Cardiac septum (tissue), 1 donor: ENCODE data around the gene TMEM140. TPM values are rescaled to one million over a fixed set of nuclear protein-coding genes. Genes with fewer than 3 reads are reported as not detected.
"Not testable (repeated sequence)": the region's sequence is repeated elsewhere in the genome, so short reads cannot be mapped to it uniquely, and the experiment has no call there.

Experiments used
- DNase-seq: peaks from one replicate; pipeline ENCODE4 v3.0.0-alpha.2; 2020; ENCODE audit warnings: low spot score
- intact Hi-C: fragments of 100-400 bp; cut with DNase I; formaldehyde crosslinking; loops from one replicate; pipeline ENCODE4 v1.14.0; 2022
- long read RNA-seq: library from polyadenylated mRNA; unstranded; transcript quantifications from one replicate; pipeline ENCODE4 v2.0.0, GENCODE V29; 2021
- total RNA-seq: library from RNA; stranded (reverse); fragmentation: NEBNext Ultra II Directional; extraction: Animal tissue kit (Norgen Biotek cat#: 25700); gene quantifications from one replicate; pipeline ENCODE4 v1.2.1, GENCODE V29; 2021
- donor health status: DM: no; HTN: no; CAD: no.

Gene TMEM140
- 15.2 TPM for total RNA-seq
- long read RNA-seq, transcript TMEM140-201 (2 exons, 1,997 nt), result major isoform, 24 of 30 reads
- long read RNA-seq, partial matches to known transcripts, result 0 of 30 reads
- long read RNA-seq, other reads (novel, unspliced or antisense), result 6 of 30 reads

GRCh38 chr7:135147899-135148721 is at the start of gene TMEM140:
Gene TMEM140, plus strand, starts transcription at chr7:135148072. Its CDS starts 16,370 bp downstream, at chr7:135164442.
- intact Hi-C loops, result loop anchor here (1.0 to 5.0 kb wide), 3 partner anchors 13 to 161 kb away; partner anchors contain the start of genes AGBL3 and CYREN
- DNase-seq, result no peak

GRCh38 chr7:135098391-135098790 is 49.5 kb upstream of the TMEM140 start:
- intact Hi-C loops, result no loop called here
- no peak for DNase-seq

GRCh38 chr7:135100856-135101255 is 47.0 kb upstream of the TMEM140 start:
- no peak for DNase-seq

GRCh38 chr7:135102372-135102771 is 45.5 kb upstream of the TMEM140 start:
- DNase-seq, result no peak
- intact Hi-C loops, result no loop called here

More at GRCh38 chr7:135100856-135101255, 47.0 kb upstream of the TMEM140 start:
- intact Hi-C loops, result no loop called here

- intact Hi-C loops, result no loop called here
- no peak for DNase-seq
Observed at GRCh38 chr7:135109562-135109961, 38.3 kb upstream of the TMEM140 start.

GRCh38 chr7:135109976-135110375 is 37.9 kb upstream of the TMEM140 start:
- DNase-seq, result no peak
- intact Hi-C loops, result no loop called here

- intact Hi-C loops, result no loop called here
- no peak for DNase-seq
Observed at GRCh38 chr7:135111379-135111778, 36.5 kb upstream of the TMEM140 start.

- intact Hi-C loops, result no loop called here
- DNase-seq, result no peak
Observed at GRCh38 chr7:135114622-135115021, 33.2 kb upstream of the TMEM140 start.

- no peak for DNase-seq
- intact Hi-C loops, result no loop called here
Observed at GRCh38 chr7:135117096-135117495, 30.8 kb upstream of the TMEM140 start.

- intact Hi-C loops, result no loop called here
- DNase-seq, result no peak
Observed at GRCh38 chr7:135121868-135122267, 26.0 kb upstream of the TMEM140 start.

- DNase-seq, intact Hi-C loops: not testable (repeated sequence)
Observed at GRCh38 chr7:135124631-135125030, 23.2 kb upstream of the TMEM140 start.

- intact Hi-C loops, result no loop called here
- no peak for DNase-seq
Observed at GRCh38 chr7:135128931-135129330, 18.9 kb upstream of the TMEM140 start.

- intact Hi-C loops, result no loop called here
- DNase-seq, result no peak
Observed at GRCh38 chr7:135129579-135129978, 18.3 kb upstream of the TMEM140 start.

GRCh38 chr7:135143885-135144668 is 3.8 kb upstream of the TMEM140 start:
- no peak for DNase-seq
- intact Hi-C loops, result no loop called here

GRCh38 chr7:135147341-135147898 is 452 bp upstream of the TMEM140 start:
- intact Hi-C loops, result loop anchor here (1.0 to 5.0 kb wide), 3 partner anchors 13 to 160 kb away; partner anchors contain the start of genes AGBL3 and CYREN

GRCh38 chr7:135150072-135150782 is 2.4 kb downstream of the TMEM140 start:
- intact Hi-C loops, result no loop called here
- no peak for DNase-seq

More at GRCh38 chr7:135147341-135147898, 452 bp upstream of the TMEM140 start:
- DNase-seq, result no peak

- no peak for DNase-seq
Observed at GRCh38 chr7:135151132-135151531, 3.3 kb downstream of the TMEM140 start.

GRCh38 chr7:135151533-135151932 is 3.7 kb downstream of the TMEM140 start:
- DNase-seq, result no peak
- intact Hi-C loops, result no loop called here

More at GRCh38 chr7:135151132-135151531, 3.3 kb downstream of the TMEM140 start:
- intact Hi-C loops, result no loop called here

- intact Hi-C loops, result no loop called here
- DNase-seq, result no peak
Observed at GRCh38 chr7:135152442-135152841, 4.6 kb downstream of the TMEM140 start.
